Ovary (tissue), 3 donors: ENCODE data around the gene SIPA1L3.

Experiments
- EP300 ChIP-seq: sonication (generic); formaldehyde crosslinking; IDR thresholded peaks from one replicate; pipeline ENCODE4 v1.6.1; 2017; ENCODE audit warnings: antibody characterized with exemption
- POLR2A ChIP-seq: fragments of 450-650 bp; IDR thresholded peaks from one replicate; pipeline ENCODE4 v1.6.1; 2017; ENCODE audit warnings: antibody characterized with exemption, mild to moderate bottlenecking, moderate library complexity
- TF ChIP-seq, protein P1 (sequence below), 3 donors: fragments of 450-650 bp in 2 of 3; fragments of 200-600 bp in 1 of 3; IDR thresholded peaks; one replicate each; pipeline versions ENCODE4 v1.5.1 to v1.8.0; 2016 to 2022; ENCODE audit warnings: antibody characterized with exemption in 3 of 3, mild to moderate bottlenecking in 1 of 3
- donor health status: DM: no; HTN: no; CAD: no.

DNA sequence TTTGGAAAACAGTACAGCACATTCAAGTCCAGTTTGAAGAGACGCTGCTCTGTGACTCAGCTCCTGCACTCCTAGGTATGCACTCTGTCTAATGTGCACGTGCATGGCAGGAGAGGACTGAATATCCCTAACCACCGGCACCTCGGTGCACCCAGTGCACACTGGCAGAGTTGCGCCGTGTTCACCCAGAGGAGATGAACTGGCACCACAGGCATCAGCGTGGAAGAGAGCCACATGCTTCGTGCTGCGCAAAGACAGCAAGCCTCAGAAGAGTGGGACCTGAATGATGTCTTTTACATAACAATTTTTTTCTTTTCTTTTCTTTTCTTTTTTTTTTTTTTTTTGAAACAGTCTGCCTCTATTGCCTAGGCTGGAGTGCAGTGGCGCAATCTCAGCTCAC is 194.7 kb downstream of the SIPA1L3 start:
- TF ChIP-seq, protein P1, sequence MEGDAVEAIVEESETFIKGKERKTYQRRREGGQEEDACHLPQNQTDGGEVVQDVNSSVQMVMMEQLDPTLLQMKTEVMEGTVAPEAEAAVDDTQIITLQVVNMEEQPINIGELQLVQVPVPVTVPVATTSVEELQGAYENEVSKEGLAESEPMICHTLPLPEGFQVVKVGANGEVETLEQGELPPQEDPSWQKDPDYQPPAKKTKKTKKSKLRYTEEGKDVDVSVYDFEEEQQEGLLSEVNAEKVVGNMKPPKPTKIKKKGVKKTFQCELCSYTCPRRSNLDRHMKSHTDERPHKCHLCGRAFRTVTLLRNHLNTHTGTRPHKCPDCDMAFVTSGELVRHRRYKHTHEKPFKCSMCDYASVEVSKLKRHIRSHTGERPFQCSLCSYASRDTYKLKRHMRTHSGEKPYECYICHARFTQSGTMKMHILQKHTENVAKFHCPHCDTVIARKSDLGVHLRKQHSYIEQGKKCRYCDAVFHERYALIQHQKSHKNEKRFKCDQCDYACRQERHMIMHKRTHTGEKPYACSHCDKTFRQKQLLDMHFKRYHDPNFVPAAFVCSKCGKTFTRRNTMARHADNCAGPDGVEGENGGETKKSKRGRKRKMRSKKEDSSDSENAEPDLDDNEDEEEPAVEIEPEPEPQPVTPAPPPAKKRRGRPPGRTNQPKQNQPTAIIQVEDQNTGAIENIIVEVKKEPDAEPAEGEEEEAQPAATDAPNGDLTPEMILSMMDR (IDR thresholded peaks at IDR 0.05): no peak
- TF ChIP-seq EP300 (no peak), POLR2A (no peak)
